Testis (tissue), 3 donors: ENCODE measurements around the gene RERE. TPM values are rescaled to one million over a fixed set of nuclear protein-coding genes. Genes with fewer than 3 reads are reported as not detected.

Experiments
- DNase-seq: peaks from one replicate; pipeline ENCODE4 v3.0.0-alpha.2; 2019
- H3K27ac ChIP-seq, 2 donors: fragments of 200-600 bp; sonication (generic); one replicate each; pipeline ENCODE4 v1.5.1; 2019
- H3K27me3 ChIP-seq: fragments of 200-600 bp; sonication (generic); one replicate; pipeline ENCODE4 v1.5.1; 2019
- H3K36me3 ChIP-seq: fragments of 200-600 bp; sonication (generic); one replicate; pipeline ENCODE4 v1.5.1; 2017; ENCODE audit warnings: low read depth; ENCODE audit errors: missing control alignments
- H3K4me1 ChIP-seq: fragments of 200-600 bp; sonication (generic); one replicate; pipeline ENCODE4 v1.5.1; 2019
- H3K4me3 ChIP-seq, 2 donors: fragments of 200-600 bp; sonication (generic); one replicate each; pipeline ENCODE4 v1.5.1; 2017 to 2019
- H3K9me3 ChIP-seq: fragments of 200-600 bp; sonication (generic); one replicate; pipeline ENCODE4 v1.5.1; 2017
- POLR2A ChIP-seq: fragments of 450-650 bp; IDR thresholded peaks from one replicate; pipeline ENCODE4 v1.6.1; 2017; ENCODE audit warnings: antibody characterized with exemption, mild to moderate bottlenecking, moderate library complexity
- WGBS, 2 donors: methylation state at CpG; one replicate each; pipeline ENCODE4 v1.1.5; 2018; 5-methylcytosine and 5-hydroxymethylcytosine counted together
- intact Hi-C: fragments of 100-400 bp; cut with DNase I; formaldehyde crosslinking; loops from one replicate; pipeline ENCODE4 v1.15.1; 2023; ENCODE audit warnings: low total_unique reads
- polyA plus RNA-seq: library from polyadenylated mRNA; stranded (reverse); fragments of 350-450 nt; fragmentation: Illumina TruSeq; extraction: RNeasy Lipid Tissue Mini Kit (QIAGEN cat#74804); gene quantifications from one replicate; pipeline ENCODE4 v1.2.3, GENCODE V29; 2014; ENCODE audit warnings: low read depth, low replicate concordance; ENCODE audit not compliant: insufficient read depth
- total RNA-seq, 2 donors: library from RNA; depleted of rRNA; stranded (reverse); fragments of >200 nt; gene quantifications; one replicate each; pipeline ENCODE4 v1.2.3, GENCODE V29; 2016
- TF ChIP-seq, protein P1 (sequence below), 3 experiments: fragments of 450-650 bp in 2 of 3; fragments of 200-600 bp in 1 of 3; sonication (generic) in 1 of 3; IDR thresholded peaks; one replicate each; pipeline ENCODE4 v1.5.1; 2016 to 2019; ENCODE audit warnings: antibody characterized with exemption in 3 of 3, mild to moderate bottlenecking in 2 of 3, moderate library complexity in 1 of 3

Gene RERE
- total and polyA plus RNA-seq, 3 donors from 2014 or later = 90.8 to 229 (median 203) TPM

DNA sequence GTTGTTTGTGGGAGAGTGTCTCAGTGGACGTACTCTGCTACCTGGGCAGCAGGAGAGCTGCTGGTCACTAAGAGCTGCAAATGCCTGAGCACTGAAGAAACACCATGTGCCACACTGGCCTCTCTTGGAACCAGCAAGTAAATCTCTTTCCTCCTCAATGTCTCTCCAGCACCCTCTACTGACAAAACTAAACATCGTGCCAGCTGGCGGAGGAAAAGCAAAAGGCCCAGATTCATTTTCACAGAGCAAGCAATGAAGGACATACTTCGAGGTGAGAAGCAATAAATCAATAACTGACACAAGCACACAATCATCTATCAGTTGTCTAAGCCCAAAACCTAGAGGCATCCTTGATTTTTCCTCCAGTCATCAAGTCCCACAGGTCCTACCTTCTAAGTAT is 78.1 kb downstream of the RERE start:
- intact Hi-C loops = no loop called here
- no peak for DNase-seq
- H3K4me3 ChIP-seq = no peak overlapping the region
- H3K27me3 ChIP-seq = no peaks in the 10 kb centered on the region
- TF ChIP-seq POLR2A = no peak
- TF ChIP-seq, protein P1, sequence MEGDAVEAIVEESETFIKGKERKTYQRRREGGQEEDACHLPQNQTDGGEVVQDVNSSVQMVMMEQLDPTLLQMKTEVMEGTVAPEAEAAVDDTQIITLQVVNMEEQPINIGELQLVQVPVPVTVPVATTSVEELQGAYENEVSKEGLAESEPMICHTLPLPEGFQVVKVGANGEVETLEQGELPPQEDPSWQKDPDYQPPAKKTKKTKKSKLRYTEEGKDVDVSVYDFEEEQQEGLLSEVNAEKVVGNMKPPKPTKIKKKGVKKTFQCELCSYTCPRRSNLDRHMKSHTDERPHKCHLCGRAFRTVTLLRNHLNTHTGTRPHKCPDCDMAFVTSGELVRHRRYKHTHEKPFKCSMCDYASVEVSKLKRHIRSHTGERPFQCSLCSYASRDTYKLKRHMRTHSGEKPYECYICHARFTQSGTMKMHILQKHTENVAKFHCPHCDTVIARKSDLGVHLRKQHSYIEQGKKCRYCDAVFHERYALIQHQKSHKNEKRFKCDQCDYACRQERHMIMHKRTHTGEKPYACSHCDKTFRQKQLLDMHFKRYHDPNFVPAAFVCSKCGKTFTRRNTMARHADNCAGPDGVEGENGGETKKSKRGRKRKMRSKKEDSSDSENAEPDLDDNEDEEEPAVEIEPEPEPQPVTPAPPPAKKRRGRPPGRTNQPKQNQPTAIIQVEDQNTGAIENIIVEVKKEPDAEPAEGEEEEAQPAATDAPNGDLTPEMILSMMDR (IDR thresholded peaks at IDR 0.05) = no peak
- no peaks in the 10 kb centered on the region for H3K4me1 ChIP-seq
- 95 to 98% methylated on average over 4 of the region's 4 CpGs for WGBS, 2 donors
- H3K27ac ChIP-seq = no peak overlapping the region
- no peaks in the 10 kb centered on the region for H3K9me3 ChIP-seq
- no peaks in the 10 kb centered on the region for H3K36me3 ChIP-seq

DNA sequence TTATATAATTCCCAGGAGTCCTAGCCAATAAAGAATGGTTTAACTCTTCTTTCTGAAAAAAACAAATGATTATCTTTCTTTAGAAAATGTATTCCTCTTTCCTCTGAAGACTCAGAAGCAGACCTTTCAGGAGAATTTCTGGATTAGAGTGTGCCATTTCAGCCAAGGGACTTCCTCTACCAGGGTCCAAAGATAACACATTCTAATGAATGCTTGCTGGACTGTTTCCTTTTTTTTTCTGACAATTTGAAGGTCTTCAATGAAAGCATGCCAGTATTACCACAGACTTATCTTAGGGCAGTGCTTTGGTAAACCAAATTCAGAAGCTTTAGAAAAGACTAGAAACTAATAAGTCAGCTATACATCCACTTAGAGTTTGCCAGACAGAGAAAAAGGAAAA is 80.5 kb downstream of the RERE start:
- Histone ChIP-seq H3K27ac (no peak overlapping the region), H3K27me3 (no peaks in the 10 kb centered on the region), H3K9me3 (no peaks in the 10 kb centered on the region), H3K4me1 (no peaks in the 10 kb centered on the region), H3K36me3 (no peaks in the 10 kb centered on the region), H3K4me3 (no peak overlapping the region)
- DNase-seq = no peak
- TF ChIP-seq, protein P1 (IDR thresholded peaks at IDR 0.05) = no peak
- no peak for TF ChIP-seq POLR2A
- intact Hi-C loops = no loop called here

DNA sequence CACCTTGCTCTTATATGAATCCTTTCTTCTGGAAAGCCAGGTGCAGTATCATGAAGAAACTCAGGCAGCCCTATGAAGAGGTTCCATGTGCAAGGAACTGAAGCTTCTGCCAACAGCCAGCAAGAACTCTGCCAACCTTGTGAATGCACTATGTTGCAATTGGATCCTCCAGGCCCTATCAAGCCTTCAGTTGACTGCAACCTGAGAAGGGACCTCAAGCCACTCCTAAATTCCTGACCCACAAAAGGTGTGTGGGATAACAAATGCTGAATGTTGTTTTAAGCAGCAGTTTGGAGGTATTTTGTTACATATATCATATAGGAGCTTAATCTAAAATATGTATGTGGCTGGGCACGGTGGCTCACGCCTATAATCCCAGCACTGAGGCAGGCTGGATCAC is 84.0 kb downstream of the RERE start:
- TF ChIP-seq, protein P1 (IDR thresholded peaks at IDR 0.05) = no peak
- TF ChIP-seq POLR2A = no peak
- Histone ChIP-seq H3K27me3 (no peaks in the 10 kb centered on the region), H3K4me1 (no peaks in the 10 kb centered on the region), H3K27ac (no peak overlapping the region), H3K36me3 (no peaks in the 10 kb centered on the region), H3K4me3 (no peak overlapping the region), H3K9me3 (no peaks in the 10 kb centered on the region)
- DNase-seq = no peak
- intact Hi-C loops = no loop called here
- WGBS, 2 donors = 97% methylated on average over 2 of the region's 2 CpGs; no CpG with 5 or more reads in 1 of the 2 donors

DNA sequence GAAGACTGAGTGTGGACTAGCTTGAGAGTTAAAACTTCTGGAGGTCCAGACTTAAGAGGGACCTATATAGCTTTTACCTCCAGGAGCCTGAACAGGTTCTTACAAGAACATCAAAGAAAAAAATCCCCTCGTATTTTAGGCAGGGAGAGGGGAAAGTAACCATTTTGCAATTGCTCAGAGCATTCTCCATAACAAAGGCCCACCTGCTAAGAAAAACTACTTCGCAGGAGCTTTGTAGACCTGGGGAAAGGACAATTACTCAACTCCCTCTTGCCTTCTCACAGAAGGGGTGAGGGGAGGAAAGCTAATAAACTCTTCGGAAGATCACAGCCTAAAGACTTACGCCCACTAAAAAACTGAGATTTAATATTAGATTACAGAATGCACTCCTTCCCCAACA is 86.3 kb downstream of the RERE start:
- WGBS, 2 donors = 90 to 92% methylated on average over 4 of the region's 4 CpGs
- Histone ChIP-seq H3K27me3 (no peaks in the 10 kb centered on the region), H3K9me3 (no peaks in the 10 kb centered on the region), H3K27ac (no peak overlapping the region), H3K4me3 (no peak overlapping the region), H3K36me3 (no peaks in the 10 kb centered on the region), H3K4me1 (no peaks in the 10 kb centered on the region)
- TF ChIP-seq, protein P1 (IDR thresholded peaks at IDR 0.05) = no peak
- no peak for TF ChIP-seq POLR2A
- DNase-seq = no peak
- intact Hi-C loops = no loop called here

DNA sequence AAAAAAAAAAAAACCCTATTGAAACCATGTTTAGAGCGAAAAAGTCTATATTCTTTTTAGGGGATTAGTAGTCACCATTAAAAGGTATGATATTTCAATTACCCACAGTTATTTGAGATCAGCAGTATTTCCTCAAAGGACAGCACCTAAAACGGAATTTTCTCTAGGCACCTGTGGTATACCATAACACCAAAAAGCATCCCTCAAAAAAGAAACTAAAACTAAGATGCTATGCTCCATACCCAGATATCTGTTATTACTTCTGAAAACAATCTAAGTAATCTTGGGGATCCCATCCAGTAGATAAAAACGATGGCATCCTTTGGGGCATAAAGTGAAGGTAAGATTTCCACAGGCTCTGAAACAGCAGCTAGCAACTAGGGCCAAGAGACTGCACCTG is 89.0 kb downstream of the RERE start:
- DNase-seq = no peak
- Histone ChIP-seq H3K27ac (no peak overlapping the region), H3K4me1 (no peaks in the 10 kb centered on the region), H3K27me3 (no peaks in the 10 kb centered on the region), H3K36me3 (no peaks in the 10 kb centered on the region), H3K4me3 (no peak overlapping the region), H3K9me3 (no peaks in the 10 kb centered on the region)
- intact Hi-C loops = no loop called here
- TF ChIP-seq, protein P1 (IDR thresholded peaks at IDR 0.05) = no peak
- TF ChIP-seq POLR2A = no peak
- 73 to 88% methylated on average over 3 of the region's 3 CpGs for WGBS, 2 donors
